K562 (cell line): ENCODE data around the gene EMD. TPM values are rescaled to one million over a fixed set of nuclear protein-coding genes. Genes with fewer than 3 reads are reported as not detected.

Source experiments
- ATAC-seq: fragments of 200-7000 bp; cut with Tn5 transposase; 3 replicates; pipeline ENCODE4 v1.9.1; 2020; ENCODE audit warnings: moderate library complexity
- BruUV-seq: library from RNA; stranded (reverse); fragments of 400-500 nt; replicated peaks from 2 replicates; lab custom pipeline; 2021; lab: Mats Ljungman, UMichigan
- CTCF ChIA-PET: fragments of 300-600 bp; formaldehyde crosslinking; extraction: SDS; loops from one replicate; lab custom pipeline; 2021; ENCODE audit warnings: low intra/inter-chr PET ratio; lab: Yijun Ruan, JAX
- POLR2A ChIA-PET: fragments of 300-600, 350-650 bp; sonication (Branson Sonifier 250); formaldehyde crosslinking; extraction: SDS; loops from one replicate; lab custom pipeline; 2021; ENCODE audit warnings: antibody characterized with exemption, inconsistent platforms; lab: Yijun Ruan, JAX
- DNase-seq, 4 experiments: peaks; one replicate each; pipeline versions ENCODE4 v3.0.0 to v3.0.0-alpha.2; 2011 to 2018; ENCODE audit warnings: low spot score in 3 of 4, mixed read lengths in 3 of 4; ENCODE audit errors: extremely low read depth in 1 of 4
- FAIRE-seq: peaks from 2 replicates; lab custom pipeline; 2011; peaks lifted over from hg19 to GRCh38; lab: Jason Lieb, UNC
- H2AFZ ChIP-seq: 2 replicates; pipeline ENCODE4 v1.6.0; 2011; ENCODE audit warnings: low read depth, low read length, control low read depth, inconsistent platforms
- H3K27ac ChIP-seq: fragments of 200-600 bp; 3 replicates; pipeline ENCODE4 v1.8.0; 2011; ENCODE audit warnings: low read depth, mild to moderate bottlenecking, control low read depth, inconsistent platforms, low read length, moderate library complexity, mixed read lengths; ENCODE audit errors: extremely low read depth
- H3K27me3 ChIP-seq, 2 experiments: fragments of 300-600 bp in 1 of 2; 2 replicates in 1 of 2; 3 replicates in 1 of 2; pipeline versions ENCODE4 v1.6.0 to v1.8.0; 2011; ENCODE audit warnings: inconsistent platforms in 2 of 2, low read length in 2 of 2, mild to moderate bottlenecking in 1 of 2, mixed read lengths in 1 of 2, moderate library complexity in 1 of 2; ENCODE audit not compliant: control insufficient read depth in 2 of 2, insufficient read depth in 2 of 2
- H3K36me3 ChIP-seq: fragments of 300-600 bp; 3 replicates; pipeline ENCODE4 v1.8.0; 2011; ENCODE audit warnings: mild to moderate bottlenecking, low read length, inconsistent platforms; ENCODE audit not compliant: control insufficient read depth, insufficient read depth
- H3K4me1 ChIP-seq, 2 experiments: fragments of 200-600 bp in 1 of 2; replicated peaks in 1 of 2; 2 replicates in 1 of 2; 3 replicates in 1 of 2; pipeline versions ENCODE4 v1.5.1 to v1.8.0; 2011; ENCODE audit warnings: inconsistent platforms in 2 of 2, low read length in 2 of 2, mild to moderate bottlenecking in 1 of 2, mixed read lengths in 1 of 2, moderate library complexity in 1 of 2; ENCODE audit not compliant: control insufficient read depth in 2 of 2, insufficient read depth in 2 of 2
- H3K4me2 ChIP-seq: 2 replicates; pipeline ENCODE4 v1.6.1; 2011; ENCODE audit warnings: low read length, control low read depth, inconsistent platforms, mixed read lengths; ENCODE audit not compliant: insufficient read depth
- H3K4me3 ChIP-seq: fragments of 200-600 bp; sonication (generic), shearing (Covaris generic); 2 replicates; pipeline ENCODE4 v1.5.1; 2016; ENCODE audit warnings: control low read depth, inconsistent platforms
- H3K79me2 ChIP-seq: fragments of 200-600 bp; 3 replicates; pipeline ENCODE4 v1.8.0; 2011; ENCODE audit warnings: low read length, inconsistent platforms; ENCODE audit not compliant: control insufficient read depth, insufficient read depth
- H3K9ac ChIP-seq, 2 experiments: 2 replicates each; pipeline versions ENCODE4 v1.6.0 to v1.6.1; 2011; ENCODE audit warnings: low read depth in 2 of 2, low read length in 2 of 2, control low read depth in 1 of 2, inconsistent platforms in 1 of 2, mild to moderate bottlenecking in 1 of 2, mixed read lengths in 1 of 2; ENCODE audit not compliant: insufficient read depth in 1 of 2
- H3K9me1 ChIP-seq: one replicate; pipeline ENCODE4 v1.6.0; 2011; ENCODE audit warnings: inconsistent platforms, mild to moderate bottlenecking, low read length, moderate library complexity; ENCODE audit not compliant: control insufficient read depth, insufficient read depth
- H3K9me3 ChIP-seq: replicated peaks from 2 replicates; pipeline ENCODE4 v1.5.1; 2011; ENCODE audit warnings: low read depth, low read length, inconsistent platforms; ENCODE audit not compliant: control insufficient read depth, insufficient read depth
- H4K20me1 ChIP-seq: replicated peaks from 2 replicates; pipeline ENCODE4 v1.6.1; 2011; ENCODE audit warnings: low read length, inconsistent platforms, mixed read lengths; ENCODE audit not compliant: control insufficient read depth, insufficient read depth
- CBFA2T2 ChIP-seq: fragments of 450-650 bp; conservative IDR thresholded peaks from 2 replicates; pipeline ENCODE4 v1.6.1; 2017; ENCODE audit warnings: mild to moderate bottlenecking
- CXXC5 ChIP-seq: fragments of 250-450 bp; sonication (Bioruptor Pico); IDR thresholded peaks from 2 replicates; pipeline ENCODE4 v1.8.0; 2022; ENCODE audit warnings: inconsistent platforms, mild to moderate bottlenecking, moderate library complexity
- EGR1 ChIP-seq: fragments of 450-650 bp; conservative IDR thresholded peaks from 2 replicates; pipeline ENCODE4 v1.6.1; 2017; ENCODE audit warnings: mild to moderate bottlenecking
- GTF2A2 ChIP-seq: IDR thresholded peaks from 2 replicates; pipeline ENCODE4 v1.6.1; 2016; ENCODE audit warnings: mild to moderate bottlenecking, missing genetic modification characterization, missing compliant biosample characterization
- HMG20A ChIP-seq: fragments of 450-650 bp; formaldehyde crosslinking; conservative IDR thresholded peaks from 2 replicates; pipeline ENCODE4 v1.4.0; 2020; ENCODE audit warnings: mild to moderate bottlenecking, mixed read lengths
- HMG20B ChIP-seq: fragments of 250-450 bp; sonication (Bioruptor Pico); IDR thresholded peaks from 2 replicates; pipeline ENCODE4 v1.5.0; 2021; ENCODE audit warnings: mild to moderate bottlenecking
- KLF6 ChIP-seq: fragments of 250-450 bp; sonication (Bioruptor Pico); IDR thresholded peaks from 2 replicates; pipeline ENCODE4 v1.4.0; 2020; ENCODE audit warnings: mild to moderate bottlenecking, moderate library complexity, borderline replicate concordance
- MYBL2 ChIP-seq, 2 experiments: fragments of 450-650 bp in 1 of 2; sonication (generic) in 1 of 2; formaldehyde crosslinking in 1 of 2; IDR thresholded peaks; 2 replicates each; pipeline versions ENCODE4 v1.6.1 to v1.8.1; 2017 to 2022; ENCODE audit warnings: borderline replicate concordance in 1 of 2, inconsistent platforms in 1 of 2, low read depth in 1 of 2, mild to moderate bottlenecking in 1 of 2, missing genetic modification reagents in 1 of 2, moderate library complexity in 1 of 2
- POLR2A ChIP-seq: fragments of 450-650 bp; conservative IDR thresholded peaks from 2 replicates; pipeline ENCODE4 v1.6.1; 2016
- RBM15 ChIP-seq: fragments of 200-400 bp; formaldehyde crosslinking; IDR thresholded peaks from 2 replicates; pipeline ENCODE4 v1.6.1; 2018; ENCODE audit warnings: mild to moderate bottlenecking, low read length, moderate library complexity; ENCODE audit not compliant: insufficient read depth
- SIRT6 ChIP-seq: IDR thresholded peaks from one replicate; pipeline ENCODE4 v1.6.1; 2012; ENCODE audit warnings: low read depth, mild to moderate bottlenecking, control low read depth, inconsistent platforms, low read length, moderate library complexity
- SPI1 ChIP-seq: IDR thresholded peaks from 2 replicates; pipeline ENCODE4 v1.6.1; 2011; ENCODE audit warnings: low read depth, low read length, control low read depth, borderline replicate concordance
- TGIF2 ChIP-seq: sonication (generic); formaldehyde crosslinking; IDR thresholded peaks from 2 replicates; pipeline ENCODE4 v1.8.1; 2022; ENCODE audit warnings: mild to moderate bottlenecking, missing genetic modification reagents, moderate library complexity
- ZNF217 ChIP-seq: sonication (generic); formaldehyde crosslinking; IDR thresholded peaks from 2 replicates; pipeline ENCODE4 v1.8.0; 2022; ENCODE audit warnings: mild to moderate bottlenecking, missing genetic modification reagents
- ZNF436 ChIP-seq: fragments of 250-450, 450-650 bp; sonication (Bioruptor Pico); formaldehyde crosslinking; IDR thresholded peaks from 2 replicates; pipeline ENCODE4 v1.7.0; 2020; ENCODE audit warnings: mild to moderate bottlenecking
- ZNF589 ChIP-seq: fragments of 200-800 bp; sonication (Bioruptor generic); IDR thresholded peaks from 2 replicates; pipeline ENCODE4 v1.6.1; 2016; ENCODE audit warnings: low read depth, missing genetic modification characterization, missing compliant biosample characterization
- WGBS: fragments of 100-300 bp; shearing (Covaris generic); methylation state at CpG from one replicate; pipeline ENCODE4 v1.1.6; 2016; ENCODE audit warnings: low coverage, mixed read lengths; ENCODE audit not compliant: insufficient coverage; ENCODE audit errors: missing lambda C conversion rate; 5-methylcytosine and 5-hydroxymethylcytosine counted together
- in situ Hi-C: fragments of 300-500 bp; cut with MboI; formaldehyde crosslinking; loops from 4 replicates; pipeline ENCODE4 v1.15.0; 2018; ENCODE audit warnings: inconsistent platforms, mixed read lengths
- intact Hi-C: fragments of 100-400 bp; cut with micrococcal nuclease; formaldehyde crosslinking; loops from 2 replicates; pipeline ENCODE4 v1.14.2; 2022
- polyA plus RNA-seq, 8 experiments: library from polyadenylated mRNA; depleted of rRNA in 4 of 8; stranded (reverse) in 5 of 8; unstranded in 3 of 8; fragments of >200 nt; fragmentation: Nextera tagmentation in 2 of 8; fragmentation: Illumina TruSeq in 1 of 8; extraction: Ambion mirVana in 2 of 8; extraction: Trizol in 1 of 8; gene quantifications; 2 replicates each; pipeline versions ENCODE4 v1.2.1 to v1.2.3, GENCODE V29; 2011 to 2014; ENCODE audit warnings: inconsistent platforms in 1 of 8, missing spikeins in 1 of 8
- total RNA-seq, 7 experiments: library from RNA; depleted of rRNA in 6 of 7; stranded (reverse); fragments of >200 nt in 6 of 7; fragmentation: Illumina TruSeq in 2 of 7; extraction: Trizol in 2 of 7; gene quantifications; 2 replicates each; pipeline versions ENCODE4 v1.2.1 to v1.2.3, GENCODE V29; 2011 to 2021; ENCODE audit warnings: low replicate concordance in 1 of 7
- TF ChIP-seq, protein P1 (sequence below): fragments of 450-650 bp; IDR thresholded peaks from 2 replicates; pipeline ENCODE4 v1.6.1; 2016; ENCODE audit warnings: low read depth

EMD gene
- total and polyA plus RNA-seq, 9 of the 15 experiments (the other 6 are each of a cell fraction or from before 2014, with no cell fraction given): 2.3 to 206 (median 61.9) TPM

DNA sequence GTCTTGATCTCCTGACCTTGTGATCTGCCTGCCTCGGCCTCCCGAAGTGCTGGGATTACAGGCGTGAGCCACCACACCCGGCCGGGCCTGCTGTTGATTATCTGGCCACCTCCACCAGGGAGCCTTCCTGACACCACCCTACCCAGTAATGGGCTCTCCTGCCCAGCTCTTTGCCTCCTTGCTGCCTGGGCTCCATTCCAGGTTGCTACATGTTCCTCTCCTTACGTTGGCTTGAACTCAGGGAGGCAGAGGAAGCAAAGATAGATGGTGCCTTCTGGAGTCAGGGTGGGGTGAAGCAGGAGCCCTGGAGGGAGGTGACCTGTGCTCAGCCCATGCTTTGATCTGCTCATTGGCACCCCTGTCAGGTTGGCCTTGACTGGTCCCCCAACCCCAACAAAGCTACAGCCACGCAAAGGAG is 31.0 kb upstream of the EMD start:
- POLR2A ChIA-PET: interaction anchor here (0.5 to 0.9 kb wide), 2 partner anchors 10 to 207 kb away, joined by 3 to 4 read pairs; no protein-coding TSS in a partner anchor
- ATAC-seq (no peak), FAIRE-seq (no peak), DNase-seq (no peak)
- H3K4me2 ChIP-seq: no peak overlapping the region
- WGBS: 50% methylated on average over 6 of the region's 7 CpGs
- no TSS peak for BruUV-seq
- no peak overlapping the region for H3K9ac ChIP-seq
- no peaks in the 10 kb centered on the region for H3K27me3 ChIP-seq
- H3K36me3 ChIP-seq: peaks cover 50% of the 10 kb centered on the region; the same call in 2 of the 3 replicates
- no peak overlapping the region for H2AFZ ChIP-seq
- no peak overlapping the region for H3K4me3 ChIP-seq
- no peak overlapping the region for H3K27ac ChIP-seq
- no peaks in the 10 kb centered on the region for H3K79me2 ChIP-seq
- peaks cover 13% of the 10 kb centered on the region for H4K20me1 ChIP-seq
- H3K9me1 ChIP-seq: no peaks in the 10 kb centered on the region
- H3K4me1 ChIP-seq: peaks cover 3 to 45% of the 10 kb centered on the region in 2 experiments; a peak in 3 of 5 replicates
- intact Hi-C loops: no loop called here
- no peaks in the 10 kb centered on the region for H3K9me3 ChIP-seq
- CTCF ChIA-PET: no interaction called here
- in situ Hi-C loops: no loop called here
- TF ChIP-seq ZNF436: peak; percentile 84
- no peak for TF ChIP-seq EGR1
- no peak for TF ChIP-seq CBFA2T2
- no peak for TF ChIP-seq GTF2A2
- peak; percentile 61; the same call in 1 of the 2 replicates for TF ChIP-seq POLR2A
- no peak for TF ChIP-seq TGIF2 (CRISPR knock-in tag)
- no peak for TF ChIP-seq SPI1
- TF ChIP-seq SIRT6: no peak
- TF ChIP-seq CXXC5 (CRISPR knock-in tag): no peak
- TF ChIP-seq HMG20B (CRISPR knock-in tag): no peak
- TF ChIP-seq ZNF589 (CRISPR knock-in tag): no peak
- no peak for TF ChIP-seq HMG20A (CRISPR knock-in tag)
- TF ChIP-seq KLF6 (CRISPR knock-in tag): no peak
- TF ChIP-seq RBM15: no peak
- TF ChIP-seq, protein P1, sequence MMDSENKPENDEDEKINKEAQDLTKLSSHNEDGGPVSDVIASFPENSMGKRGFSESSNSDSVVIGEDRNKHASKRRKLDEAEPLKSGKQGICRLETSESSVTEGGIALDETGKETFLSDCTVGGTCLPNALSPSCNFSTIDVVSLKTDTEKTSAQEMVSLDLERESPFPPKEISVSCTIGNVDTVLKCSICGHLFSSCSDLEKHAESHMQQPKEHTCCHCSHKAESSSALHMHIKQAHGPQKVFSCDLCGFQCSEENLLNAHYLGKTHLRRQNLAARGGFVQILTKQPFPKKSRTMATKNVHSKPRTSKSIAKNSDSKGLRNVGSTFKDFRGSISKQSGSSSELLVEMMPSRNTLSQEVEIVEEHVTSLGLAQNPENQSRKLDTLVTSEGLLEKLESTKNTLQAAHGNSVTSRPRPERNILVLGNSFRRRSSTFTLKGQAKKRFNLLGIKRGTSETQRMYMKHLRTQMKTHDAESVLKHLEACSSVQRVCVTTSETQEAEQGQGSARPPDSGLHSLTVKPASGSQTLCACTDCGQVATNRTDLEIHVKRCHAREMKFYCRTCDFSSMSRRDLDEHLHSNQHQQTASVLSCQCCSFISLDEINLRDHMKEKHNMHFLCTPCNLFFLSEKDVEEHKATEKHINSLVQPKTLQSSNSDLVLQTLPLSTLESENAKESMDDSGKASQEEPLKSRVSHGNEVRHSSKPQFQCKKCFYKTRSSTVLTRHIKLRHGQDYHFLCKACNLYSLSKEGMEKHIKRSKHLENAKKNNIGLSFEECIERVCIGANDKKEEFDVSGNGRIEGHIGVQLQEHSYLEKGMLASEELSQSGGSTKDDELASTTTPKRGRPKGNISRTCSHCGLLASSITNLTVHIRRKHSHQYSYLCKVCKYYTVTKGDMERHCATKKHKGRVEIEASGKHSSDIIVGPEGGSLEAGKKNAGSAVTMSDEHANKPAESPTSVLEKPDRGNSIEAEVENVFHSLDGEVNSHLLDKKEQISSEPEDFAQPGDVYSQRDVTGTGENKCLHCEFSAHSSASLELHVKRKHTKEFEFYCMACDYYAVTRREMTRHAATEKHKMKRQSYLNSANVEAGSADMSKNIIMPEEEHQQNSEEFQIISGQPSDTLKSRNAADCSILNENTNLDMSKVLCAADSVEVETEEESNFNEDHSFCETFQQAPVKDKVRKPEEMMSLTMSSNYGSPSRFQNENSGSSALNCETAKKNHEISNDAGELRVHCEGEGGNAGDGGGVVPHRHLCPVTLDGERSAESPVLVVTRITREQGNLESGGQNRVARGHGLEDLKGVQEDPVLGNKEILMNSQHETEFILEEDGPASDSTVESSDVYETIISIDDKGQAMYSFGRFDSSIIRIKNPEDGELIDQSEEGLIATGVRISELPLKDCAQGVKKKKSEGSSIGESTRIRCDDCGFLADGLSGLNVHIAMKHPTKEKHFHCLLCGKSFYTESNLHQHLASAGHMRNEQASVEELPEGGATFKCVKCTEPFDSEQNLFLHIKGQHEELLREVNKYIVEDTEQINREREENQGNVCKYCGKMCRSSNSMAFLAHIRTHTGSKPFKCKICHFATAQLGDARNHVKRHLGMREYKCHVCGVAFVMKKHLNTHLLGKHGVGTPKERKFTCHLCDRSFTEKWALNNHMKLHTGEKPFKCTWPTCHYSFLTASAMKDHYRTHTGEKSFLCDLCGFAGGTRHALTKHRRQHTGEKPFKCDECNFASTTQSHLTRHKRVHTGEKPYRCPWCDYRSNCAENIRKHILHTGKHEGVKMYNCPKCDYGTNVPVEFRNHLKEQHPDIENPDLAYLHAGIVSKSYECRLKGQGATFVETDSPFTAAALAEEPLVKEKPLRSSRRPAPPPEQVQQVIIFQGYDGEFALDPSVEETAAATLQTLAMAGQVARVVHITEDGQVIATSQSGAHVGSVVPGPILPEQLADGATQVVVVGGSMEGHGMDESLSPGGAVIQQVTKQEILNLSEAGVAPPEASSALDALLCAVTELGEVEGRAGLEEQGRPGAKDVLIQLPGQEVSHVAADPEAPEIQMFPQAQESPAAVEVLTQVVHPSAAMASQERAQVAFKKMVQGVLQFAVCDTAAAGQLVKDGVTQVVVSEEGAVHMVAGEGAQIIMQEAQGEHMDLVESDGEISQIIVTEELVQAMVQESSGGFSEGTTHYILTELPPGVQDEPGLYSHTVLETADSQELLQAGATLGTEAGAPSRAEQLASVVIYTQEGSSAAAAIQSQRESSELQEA: no peak
- no peak for TF ChIP-seq MYBL2 (IDR thresholded peaks at IDR 0.05; ENCODE audit: low read depth)
- no peak for TF ChIP-seq MYBL2 (CRISPR knock-in tag; IDR thresholded peaks at IDR 0.05; ENCODE audit: borderline replicate concordance)
- no peak for TF ChIP-seq ZNF217 (CRISPR knock-in tag)
